B cell (primary cell): ENCODE results near the gene ZNF282. TPM values are rescaled to one million over a fixed set of nuclear protein-coding genes. Genes with fewer than 3 reads are reported as not detected.

Experiments used
- ATAC-seq: fragments of 200-7000 bp; cut with Tn5 transposase; one replicate; pipeline ENCODE4 v1.10.0; 2021; ENCODE audit warnings: low read depth, mild to moderate bottlenecking, moderate number of reproducible peaks, moderate library complexity
- CTCF ChIA-PET: fragments of 350-600 bp; sonication (Branson Sonifier 250); formaldehyde crosslinking; loops from one replicate; lab custom pipeline; 2021; ENCODE audit warnings: antibody characterized with exemption, inconsistent platforms; lab: Charles Lee
- POLR2A ChIA-PET: fragments of 350-600 bp; sonication (Branson Sonifier 250); formaldehyde crosslinking; loops from one replicate; lab custom pipeline; 2021; ENCODE audit warnings: antibody characterized with exemption; lab: Charles Lee
- DNase-seq: peaks from one replicate; pipeline ENCODE4 v3.0.0; 2013
- H2AFZ ChIP-seq: 2 replicates; pipeline ENCODE4 v1.6.1; 2012; ENCODE audit warnings: mild to moderate bottlenecking, low read depth, low read length; ENCODE audit not compliant: insufficient read depth, poor library complexity, severe bottlenecking
- H3K27ac ChIP-seq, 2 donors: 1 replicate in 1 of 2; 2 replicates in 1 of 2; pipeline ENCODE4 v1.5.1; 2012 to 2013; ENCODE audit warnings: low read length in 2 of 2, mild to moderate bottlenecking in 2 of 2, moderate library complexity in 1 of 2
- H3K27me3 ChIP-seq, 4 experiments: fragments of 200-600 bp in 1 of 4; sonication (generic) in 1 of 4; replicated peaks in 1 of 4; 1 replicate in 2 of 4; 2 replicates in 2 of 4; pipeline versions ENCODE4 v1.6.1 to v1.7.0; 2013 to 2016; ENCODE audit warnings: low read length in 3 of 4, mild to moderate bottlenecking in 2 of 4, mixed read lengths in 1 of 4, moderate library complexity in 1 of 4; ENCODE audit not compliant: insufficient read depth in 4 of 4, control insufficient read depth in 3 of 4; ENCODE audit errors: control extremely low read depth in 1 of 4
- H3K36me3 ChIP-seq, 2 experiments: replicated peaks in 1 of 2; 1 replicate in 1 of 2; 2 replicates in 1 of 2; pipeline versions ENCODE4 v1.6.1 to v1.7.1; 2013; ENCODE audit warnings: low read length in 1 of 2; ENCODE audit not compliant: insufficient read depth in 2 of 2, control insufficient read depth in 1 of 2; ENCODE audit errors: control extremely low read depth in 1 of 2, extremely low read depth in 1 of 2
- H3K4me1 ChIP-seq, 2 donors: fragments of 200-600 bp in 1 of 2; sonication (generic) in 1 of 2; 1 replicate in 1 of 2; 2 replicates in 1 of 2; pipeline versions ENCODE4 v1.5.1 to v1.6.1; 2013 to 2017; ENCODE audit warnings: low read length in 2 of 2; ENCODE audit not compliant: control insufficient read depth in 2 of 2, insufficient read depth in 2 of 2
- H3K4me2 ChIP-seq: replicated peaks from 2 replicates; pipeline ENCODE3; 2012; ENCODE audit warnings: mild to moderate bottlenecking, low read depth, low read length; ENCODE audit not compliant: poor library complexity, severe bottlenecking
- H3K4me3 ChIP-seq, 5 experiments: fragments of 200-600 bp in 1 of 5; sonication (generic) in 1 of 5; 1 replicate in 3 of 5; 2 replicates in 2 of 5; pipeline versions ENCODE4 v1.5.1 to v1.7.0; 2011 to 2016; ENCODE audit warnings: low read length in 4 of 5, mild to moderate bottlenecking in 4 of 5, low read depth in 2 of 5, control low read depth in 1 of 5, moderate library complexity in 1 of 5; ENCODE audit not compliant: insufficient read depth in 1 of 5; ENCODE audit errors: control extremely low read depth in 1 of 5, extremely low read depth in 1 of 5
- H3K79me2 ChIP-seq: fragments of 200-600 bp; sonication (generic); one replicate; pipeline ENCODE4 v1.6.0; 2016; ENCODE audit warnings: low read length; ENCODE audit not compliant: control insufficient read depth, insufficient read depth
- H3K9ac ChIP-seq: fragments of 200-600 bp; sonication (generic); 2 replicates; pipeline ENCODE4 v1.6.1; 2017; ENCODE audit warnings: mild to moderate bottlenecking, low read length, moderate library complexity
- H3K9me3 ChIP-seq, 3 donors: one replicate each; pipeline versions ENCODE4 v1.6.1 to v1.7.1; 2013; ENCODE audit warnings: low read length in 2 of 3; ENCODE audit not compliant: control insufficient read depth in 2 of 3, insufficient read depth in 1 of 3; ENCODE audit errors: control extremely low read depth in 1 of 3
- H4K20me1 ChIP-seq: 2 replicates; pipeline ENCODE4 v1.6.0; 2012; ENCODE audit warnings: mild to moderate bottlenecking, low read length; ENCODE audit not compliant: insufficient read depth, control insufficient read depth, poor library complexity, severe bottlenecking
- H3K27ac Mint-ChIP-seq: one replicate; pipeline ENCODE4 v1.8.0; 2021; ENCODE audit warnings: mixed read lengths
- H3K27me3 Mint-ChIP-seq: one replicate; pipeline ENCODE4 v1.8.0; 2021; ENCODE audit warnings: mixed read lengths
- H3K4me1 Mint-ChIP-seq: one replicate; pipeline ENCODE4 v1.8.0; 2021; ENCODE audit warnings: mixed read lengths
- H3K4me3 Mint-ChIP-seq: one replicate; pipeline ENCODE4 v1.8.0; 2021; ENCODE audit warnings: mixed read lengths
- H3K9me3 Mint-ChIP-seq: one replicate; pipeline ENCODE4 v1.8.0; 2022; ENCODE audit warnings: mixed read lengths; ENCODE audit not compliant: insufficient read depth
- CTCF ChIP-seq: fragments of 200-600 bp; IDR thresholded peaks from one replicate; pipeline ENCODE4 v1.8.0; 2022; ENCODE audit warnings: antibody characterized with exemption, mild to moderate bottlenecking
- EZH2 ChIP-seq: IDR thresholded peaks from 2 replicates; pipeline ENCODE4 v1.6.1; 2012; ENCODE audit warnings: borderline replicate concordance, low read depth, mild to moderate bottlenecking, moderate library complexity, low read length; ENCODE audit not compliant: insufficient read depth, poor library complexity, severe bottlenecking
- WGBS: methylation state at CpG from one replicate; pipeline ENCODE4 v1.1.5; 2013; ENCODE audit warnings: missing lambda C conversion rate; ENCODE audit not compliant: insufficient coverage; 5-methylcytosine and 5-hydroxymethylcytosine counted together
- intact Hi-C: fragments of 100-400 bp; cut with micrococcal nuclease; formaldehyde crosslinking; loops from one replicate; pipeline ENCODE4 v1.10.0; 2022
- polyA plus RNA-seq: library from polyadenylated mRNA; depleted of rRNA; stranded (reverse); fragments of >200 nt; gene quantifications from 2 replicates; pipeline ENCODE4 v1.2.3, GENCODE V29; 2012
- total RNA-seq, 2 donors: library from RNA; stranded (reverse); fragments of 120-200 nt in 1 of 2; gene quantifications; 1 replicate in 1 of 2; 2 replicates in 1 of 2; pipeline versions ENCODE4 v1.2.3 to v1.2.4, GENCODE V29; 2013 to 2022

ZNF282 gene
- total and polyA plus RNA-seq, 2 donors (not counting 1 experiment from before 2014, with no cell fraction given): 8.3 to 25.7 TPM

- no peaks in the 10 kb centered on the region for H3K27me3 Mint-ChIP-seq
- H2AFZ ChIP-seq: no peak overlapping the region
- peaks cover 18% of the 10 kb centered on the region for H4K20me1 ChIP-seq
- peaks cover 14% of the 10 kb centered on the region for H3K79me2 ChIP-seq
- H3K4me1 Mint-ChIP-seq: peaks cover 16% of the 10 kb centered on the region
- H3K36me3 ChIP-seq: peaks cover 1 to 39% of the 10 kb centered on the region in 2 experiments
- no peak for TF ChIP-seq EZH2
- TF ChIP-seq CTCF: no peak
- intact Hi-C loops: loop anchor here (10.0 kb wide), 1 partner anchor 242 kb away; the partner anchor contains the start of gene PDIA4
- no peaks in the 10 kb centered on the region for H3K9me3 Mint-ChIP-seq
- 97% methylated on average over 14 of the region's 21 CpGs for WGBS
- H3K4me3 Mint-ChIP-seq: no peak overlapping the region
- H3K27ac ChIP-seq: no peak overlapping the region
- CTCF ChIA-PET: interaction anchor here (1.0 kb wide), 1 partner anchor 15 kb away, joined by 3 read pairs; no protein-coding TSS in a partner anchor
- DNase-seq (no peak), ATAC-seq (no peak)
- no peak overlapping the region for H3K27ac Mint-ChIP-seq
- no peak overlapping the region for H3K4me3 ChIP-seq
- H3K4me1 ChIP-seq: peaks cover 8 to 12% of the 10 kb centered on the region in 2 donors
- no peak overlapping the region for H3K9ac ChIP-seq
- H3K9me3 ChIP-seq: peaks cover 0 to 3% (median 0%) of the 10 kb centered on the region in 3 donors
- POLR2A ChIA-PET: no interaction called here
- no peaks in the 10 kb centered on the region for H3K27me3 ChIP-seq
- H3K4me2 ChIP-seq: no peak overlapping the region
Observed at GRCh38 chr7:149266451-149266850, 71.1 kb downstream of the ZNF282 start.

DNA sequence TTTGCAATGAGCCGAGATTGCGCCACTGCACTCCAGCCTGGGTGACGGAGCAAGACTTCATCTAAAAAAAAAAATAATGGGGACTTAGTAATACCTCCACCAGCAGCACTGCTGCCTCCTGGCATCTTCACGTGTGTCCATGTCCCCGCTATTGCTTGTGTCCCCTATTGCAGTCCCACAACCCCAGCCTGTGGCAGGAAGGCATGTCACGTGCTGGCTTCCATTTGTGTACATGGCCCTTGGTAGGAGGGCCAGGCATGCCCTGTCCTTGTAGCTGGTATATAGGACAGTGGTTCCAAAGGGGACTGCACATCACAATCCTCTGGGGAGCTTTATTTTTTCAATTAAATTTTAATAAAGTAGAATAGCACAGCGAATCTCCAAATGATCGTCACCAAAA lies 72.4 kb downstream of the ZNF282 start:
- H3K36me3 ChIP-seq: peaks cover 3 to 43% of the 10 kb centered on the region in 2 experiments

More for the DNA sequence above, 72.4 kb downstream of the ZNF282 start:
- Mint-ChIP-seq H3K27ac (no peak overlapping the region), H3K27me3 (no peaks in the 10 kb centered on the region), H3K9me3 (no peaks in the 10 kb centered on the region), H3K4me1 (peaks cover 12% of the 10 kb centered on the region), H3K4me3 (no peak overlapping the region)
- no peaks in the 10 kb centered on the region for H3K27me3 ChIP-seq
- peaks cover 10% of the 10 kb centered on the region for H3K79me2 ChIP-seq
- no peak overlapping the region for H3K9ac ChIP-seq
- CTCF ChIA-PET: no interaction called here
- H3K4me3 ChIP-seq: no peak overlapping the region
- POLR2A ChIA-PET: no interaction called here
- ATAC-seq (no peak), DNase-seq (no peak)
- WGBS: 100% methylated on average over 4 of the region's 8 CpGs
- no peak overlapping the region for H2AFZ ChIP-seq
- intact Hi-C loops: loop anchor here (10.0 kb wide), 1 partner anchor 243 kb away; the partner anchor contains the start of gene PDIA4
- H3K4me1 ChIP-seq: peaks cover 6 to 7% of the 10 kb centered on the region in 2 donors
- no peak for TF ChIP-seq CTCF
- no peak for TF ChIP-seq EZH2
- no peak overlapping the region for H3K27ac ChIP-seq
- no peak overlapping the region for H3K4me2 ChIP-seq
- H4K20me1 ChIP-seq: peaks cover 18% of the 10 kb centered on the region
- H3K9me3 ChIP-seq: no peaks in the 10 kb centered on the region
